Neutrophil (primary cell): ENCODE measurements around the gene LRRC63.

Experiments
- H3K27ac ChIP-seq: fragments of 200-600 bp; sonication (generic); 2 replicates; pipeline ENCODE4 v1.5.1; 2016; ENCODE audit warnings: mild to moderate bottlenecking, moderate library complexity
- H3K27me3 ChIP-seq: fragments of 200-600 bp; sonication (generic); 2 replicates; pipeline ENCODE4 v1.6.0; 2016; ENCODE audit warnings: mild to moderate bottlenecking
- H3K36me3 ChIP-seq: fragments of 200-600 bp; sonication (generic); 2 replicates; pipeline ENCODE4 v1.5.1; 2017
- H3K4me1 ChIP-seq, 2 experiments: fragments of 200-600 bp in 1 of 2; sonication (generic) in 1 of 2; 1 replicate in 1 of 2; 2 replicates in 1 of 2; pipeline versions ENCODE4 v1.5.1 to v1.6.1; 2013 to 2016; ENCODE audit warnings: low read depth in 1 of 2, low read length in 1 of 2, mild to moderate bottlenecking in 1 of 2, moderate library complexity in 1 of 2; ENCODE audit not compliant: control insufficient read depth in 1 of 2, insufficient read depth in 1 of 2
- H3K4me3 ChIP-seq, 2 experiments: fragments of 200-600 bp in 1 of 2; sonication (generic) in 1 of 2; 1 replicate in 1 of 2; 2 replicates in 1 of 2; pipeline ENCODE4 v1.5.1; 2013 to 2016; ENCODE audit warnings: low read depth in 1 of 2, low read length in 1 of 2, mild to moderate bottlenecking in 1 of 2, moderate library complexity in 1 of 2
- H3K9me3 ChIP-seq: fragments of 200-600 bp; sonication (generic); 2 replicates; pipeline ENCODE4 v1.5.1; 2016
- CTCF ChIP-seq: fragments of 200-600 bp; sonication (generic); IDR thresholded peaks from 2 replicates; pipeline ENCODE4 v1.5.1; 2016; ENCODE audit warnings: antibody characterized with exemption

The LRRC63 gene

GRCh38 chr13:46318986-46319385, 107.3 kb downstream of the LRRC63 start:
- Histone ChIP-seq H3K4me3 (no peak overlapping the region), H3K4me1 (peaks cover 34 to 37% of the 10 kb centered on the region in 2 experiments), H3K27me3 (no peaks in the 10 kb centered on the region), H3K36me3 (no peaks in the 10 kb centered on the region), H3K9me3 (no peaks in the 10 kb centered on the region), H3K27ac (peak overlapping the region; percentile 71)
- TF ChIP-seq CTCF: no peak

GRCh38 chr13:46320406-46320805, 108.7 kb downstream of the LRRC63 start:
- H3K4me3 ChIP-seq: peak overlapping the region in 1 of 2 experiments; percentile 9

GRCh38 chr13:46320821-46321220, 109.1 kb downstream of the LRRC63 start:
- peak overlapping the region in 1 of 2 experiments; percentile 9 for H3K4me3 ChIP-seq
- no peaks in the 10 kb centered on the region for H3K9me3 ChIP-seq
- H3K4me1 ChIP-seq: peaks cover 30 to 31% of the 10 kb centered on the region in 2 experiments
- no peaks in the 10 kb centered on the region for H3K36me3 ChIP-seq
- no peaks in the 10 kb centered on the region for H3K27me3 ChIP-seq
- H3K27ac ChIP-seq: peak overlapping the region; percentile 71
- no peak for TF ChIP-seq CTCF

More at GRCh38 chr13:46320406-46320805, 108.7 kb downstream of the LRRC63 start:
- Histone ChIP-seq H3K9me3 (no peaks in the 10 kb centered on the region), H3K36me3 (no peaks in the 10 kb centered on the region), H3K4me1 (peaks cover 30 to 31% of the 10 kb centered on the region in 2 experiments), H3K27ac (peak overlapping the region; percentile 71), H3K27me3 (no peaks in the 10 kb centered on the region)
- no peak for TF ChIP-seq CTCF

DNA sequence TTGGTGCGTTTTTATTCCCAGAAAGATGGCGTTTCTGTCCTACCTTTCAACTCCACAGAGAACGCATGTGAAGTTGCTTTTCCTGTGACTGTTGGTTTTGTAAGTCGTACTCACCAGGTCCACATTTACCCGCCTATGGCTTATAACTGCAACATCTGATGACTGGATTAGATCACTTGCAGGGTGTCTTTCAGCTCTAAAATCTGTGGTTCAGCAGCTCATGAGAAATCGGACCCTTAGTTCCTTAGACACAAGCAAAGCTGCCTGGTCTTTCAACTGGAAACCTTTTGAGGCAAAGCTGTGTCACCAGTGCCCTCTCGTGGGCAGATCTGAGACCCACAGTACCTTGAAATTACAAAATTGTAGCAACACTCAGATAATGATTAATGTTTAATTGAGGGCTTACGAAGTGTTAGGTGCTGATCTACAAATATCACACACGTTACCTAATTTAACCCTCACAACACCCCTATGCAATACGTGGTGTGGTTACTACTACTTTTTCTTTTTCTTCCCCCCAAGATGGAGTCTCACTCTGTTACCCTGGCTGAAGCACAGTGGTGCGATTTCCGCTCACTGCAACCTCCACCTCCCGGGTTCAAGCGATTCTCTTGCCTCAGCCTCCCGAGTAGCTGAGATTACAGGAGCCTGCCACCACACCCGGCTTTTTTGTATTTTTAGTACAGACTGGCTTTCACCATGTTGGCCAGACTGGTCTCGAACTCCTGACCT, 109.9 kb downstream of the LRRC63 start:
- peak; percentile 80 for TF ChIP-seq CTCF
- Histone ChIP-seq H3K4me1 (peaks cover 30 to 31% of the 10 kb centered on the region in 2 experiments), H3K27ac (peak overlapping the region; percentile 71), H3K9me3 (no peaks in the 10 kb centered on the region), H3K27me3 (no peaks in the 10 kb centered on the region), H3K36me3 (no peaks in the 10 kb centered on the region), H3K4me3 (no peak overlapping the region)

GRCh38 chr13:46324976-46325375, 113.2 kb downstream of the LRRC63 start:
- no peak overlapping the region for H3K27ac ChIP-seq
- no peaks in the 10 kb centered on the region for H3K36me3 ChIP-seq
- H3K9me3 ChIP-seq: no peaks in the 10 kb centered on the region
- H3K4me1 ChIP-seq: peaks cover 16 to 17% of the 10 kb centered on the region in 2 experiments
- H3K4me3 ChIP-seq: no peak overlapping the region
- H3K27me3 ChIP-seq: no peaks in the 10 kb centered on the region
- TF ChIP-seq CTCF: no peak
